Pons (tissue), 1 donor: ENCODE data around the gene ZNF71.
A peak's percentile ranks its signal among the peaks of the same experiment; 100 is the strongest.

ENCODE experiments used
- DNase-seq: peaks from one replicate; pipeline ENCODE4 v3.0.0-alpha.2; 2016; ENCODE audit warnings: low spot score

The ZNF71 gene

DNA sequence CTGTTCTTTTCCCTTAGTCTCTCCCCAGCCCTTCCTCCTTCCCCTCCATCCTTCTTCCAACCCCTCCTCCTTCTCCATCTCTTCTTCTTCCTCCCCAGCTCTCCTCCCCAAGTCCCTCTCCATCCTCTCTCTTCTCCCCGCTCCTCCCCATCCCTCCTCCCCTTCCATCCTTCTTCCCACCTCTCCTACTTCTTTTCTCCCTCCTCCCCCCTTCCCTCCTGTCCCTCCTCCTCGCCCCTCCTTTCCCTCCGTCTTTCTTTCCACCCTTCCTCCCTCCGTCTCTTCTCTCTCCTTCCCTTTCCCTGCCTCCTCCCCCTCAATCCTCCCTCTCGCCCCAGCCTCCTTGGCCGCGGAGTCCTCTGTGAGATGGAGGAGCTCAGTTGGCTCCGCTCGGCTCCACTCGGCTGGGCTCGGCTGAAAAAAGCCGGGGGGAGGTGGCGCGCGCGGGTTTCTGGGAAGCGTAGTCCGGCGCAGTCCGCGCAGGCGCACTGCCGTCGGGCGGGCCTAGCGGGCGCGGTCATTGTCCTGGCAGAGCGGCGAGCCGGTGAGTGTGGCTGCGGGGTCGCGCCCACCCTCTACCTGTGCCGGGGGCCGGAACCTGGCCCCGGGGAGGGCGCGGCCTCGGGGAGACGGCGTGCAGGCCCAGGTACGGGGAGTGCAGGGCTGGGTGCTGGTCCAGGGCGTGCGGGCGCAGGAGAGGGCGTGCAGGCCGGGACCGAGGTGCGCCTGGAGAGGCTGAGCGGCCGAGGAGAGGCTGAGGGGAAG is at the start of gene ZNF71:
Gene ZNF71, plus strand, starts transcription at position 520 of the 765 bp plus-strand sequence. CDS start 6,257 bp downstream, outside the sequence.
- peak; percentile 66 for DNase-seq

GRCh38 chr19:56547535-56547934 is 47.6 kb upstream of the ZNF71 start:
- no peak for DNase-seq

- no peak for DNase-seq
Measured at GRCh38 chr19:56554272-56554869, 40.7 kb upstream of the ZNF71 start.

DNA sequence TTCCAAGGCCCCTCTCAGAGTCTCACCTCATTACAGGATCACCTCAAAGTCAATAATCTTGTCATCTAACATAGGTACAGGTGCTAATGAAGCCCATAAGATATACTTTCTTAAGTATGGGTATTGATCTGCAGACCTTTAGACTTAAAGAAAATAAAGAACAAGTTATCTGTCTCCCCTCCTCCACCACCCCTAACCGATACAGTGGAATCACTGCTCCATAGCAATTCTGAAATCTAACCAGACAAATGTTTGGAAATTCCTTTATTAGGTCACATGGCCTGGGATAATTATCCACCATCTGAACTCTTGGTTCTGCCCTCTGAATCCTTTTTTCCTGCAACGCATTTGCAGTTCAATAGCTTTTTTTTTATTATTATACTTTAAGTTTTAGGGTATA is 32.3 kb upstream of the ZNF71 start:
- no peak for DNase-seq

DNA sequence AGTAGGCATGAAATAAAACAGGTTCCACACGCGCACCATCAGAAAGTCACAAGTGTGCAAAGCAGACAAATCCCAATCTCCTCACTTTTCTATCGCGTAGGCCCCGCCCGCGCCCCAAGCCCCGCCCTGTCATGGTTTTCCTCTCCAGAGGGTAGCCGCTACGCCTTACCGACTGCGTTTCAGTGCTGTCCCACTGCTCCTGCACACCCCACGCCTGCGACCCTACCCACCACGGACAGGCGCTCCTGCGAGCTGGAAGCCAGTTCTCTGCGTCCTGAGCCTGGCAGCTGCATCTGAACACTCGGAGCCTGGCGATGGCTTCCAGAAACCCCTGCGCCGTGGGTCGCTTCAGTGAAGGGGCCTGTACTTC is 28.2 kb upstream of the ZNF71 start:
- DNase-seq: peak; percentile 6

DNA sequence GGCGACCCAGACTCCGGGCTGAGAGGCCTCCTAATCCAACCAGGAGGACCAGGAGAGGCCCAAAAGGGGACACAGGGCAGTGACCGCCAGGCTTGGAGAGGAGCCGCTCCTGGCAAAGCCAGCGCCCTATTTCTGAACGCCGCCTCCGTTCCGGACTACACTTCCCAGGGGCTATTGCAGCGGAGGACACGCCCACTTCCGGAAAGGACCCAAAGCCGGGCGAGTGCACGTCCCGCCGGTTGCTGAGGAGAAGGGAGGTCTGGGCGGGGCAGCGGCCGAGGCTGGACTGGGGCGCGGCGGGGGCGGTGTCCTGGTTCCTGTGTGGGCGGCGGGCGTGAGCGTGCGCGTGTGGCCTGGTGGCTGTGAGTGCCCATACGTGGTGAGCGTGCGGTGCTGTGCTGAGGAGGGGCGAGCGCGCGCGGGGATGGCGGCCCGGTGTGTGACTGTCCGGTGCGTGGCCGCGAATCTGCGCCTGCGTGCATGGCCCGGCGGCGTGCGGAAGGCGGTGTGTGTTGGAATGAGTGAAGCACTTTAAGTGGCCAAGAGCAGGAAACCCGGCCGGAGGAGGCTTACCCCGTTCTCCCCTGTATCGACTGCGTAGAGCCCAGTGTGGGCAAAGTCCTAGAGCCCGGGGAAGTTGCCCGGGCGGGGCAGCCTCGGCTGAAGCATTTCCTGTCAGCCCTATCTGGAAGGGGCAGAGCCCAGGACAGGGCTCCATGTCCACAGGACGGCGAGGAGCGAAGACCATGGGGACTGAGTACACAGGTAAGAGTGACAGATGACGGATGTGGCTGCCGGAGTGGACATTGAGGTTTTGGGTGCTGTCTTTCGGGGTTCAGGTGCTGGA is 27.6 kb upstream of the ZNF71 start, which contains the start of gene ZNF470:
Gene ZNF470, plus strand, starts transcription at position 195 of the 847 bp plus-strand sequence. CDS start 2,844 bp downstream, outside the sequence.
- DNase-seq: peak; percentile 89

DNA sequence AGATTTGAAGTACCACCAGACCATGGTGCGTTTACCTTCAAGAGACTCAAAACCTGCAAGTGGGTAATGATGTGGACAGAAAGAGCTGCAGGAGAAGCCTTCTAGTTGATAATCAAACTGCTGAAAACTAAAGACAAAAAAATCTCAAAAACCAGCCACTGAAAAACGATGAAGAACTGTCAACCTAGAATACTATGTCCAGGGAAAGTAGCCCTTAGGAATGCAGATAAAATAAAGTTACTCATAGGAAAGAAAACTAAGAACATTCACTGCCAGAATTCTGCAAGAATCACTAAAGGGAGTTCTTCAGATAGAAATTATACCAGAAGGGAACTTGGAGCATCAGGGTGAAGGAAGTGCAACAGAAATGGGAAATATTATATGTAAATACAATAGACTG is 22.5 kb upstream of the ZNF71 start:
- no peak for DNase-seq

GRCh38 chr19:56573914-56574313 is 21.2 kb upstream of the ZNF71 start:
- no peak for DNase-seq

GRCh38 chr19:56577719-56578602 is 17.1 kb upstream of the ZNF71 start:
- DNase-seq: no peak

DNA sequence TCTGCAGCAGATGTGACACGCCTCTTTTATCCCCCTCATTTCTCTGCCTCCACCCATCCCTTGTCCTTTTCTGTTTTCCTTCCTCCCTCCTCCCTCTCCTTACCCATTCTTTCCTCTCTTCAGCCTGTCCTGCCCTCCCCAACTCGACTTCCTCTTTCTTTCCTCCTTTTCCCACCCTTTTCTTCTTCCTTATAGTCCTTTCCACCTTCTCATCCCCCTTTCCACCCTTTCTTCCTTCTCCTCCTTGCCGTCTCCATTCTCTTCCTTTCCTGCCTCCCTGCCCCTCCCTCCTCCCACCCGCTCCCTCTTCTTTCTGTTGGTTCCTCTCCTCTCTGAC is 688 bp upstream of the ZNF71 start:
- DNase-seq: no peak

DNA sequence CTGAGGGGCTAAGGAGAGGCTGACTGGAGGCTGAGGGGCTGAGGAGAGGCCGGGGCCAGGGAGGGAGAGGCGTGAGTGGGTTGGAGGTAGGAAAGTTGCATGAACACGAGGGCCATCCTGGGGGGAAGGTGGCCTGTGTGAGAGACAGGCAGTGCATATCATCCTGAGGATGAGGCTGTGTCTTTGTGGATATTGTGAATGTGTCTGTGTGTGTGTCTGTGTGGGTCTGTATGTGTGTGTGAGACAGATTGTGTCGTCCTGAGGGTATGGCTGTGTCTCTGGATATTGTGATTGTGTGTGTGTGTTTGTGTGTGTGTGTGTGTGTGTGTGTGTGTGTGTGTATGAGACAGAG is 422 bp downstream of the ZNF71 start:
- no peak for DNase-seq

DNA sequence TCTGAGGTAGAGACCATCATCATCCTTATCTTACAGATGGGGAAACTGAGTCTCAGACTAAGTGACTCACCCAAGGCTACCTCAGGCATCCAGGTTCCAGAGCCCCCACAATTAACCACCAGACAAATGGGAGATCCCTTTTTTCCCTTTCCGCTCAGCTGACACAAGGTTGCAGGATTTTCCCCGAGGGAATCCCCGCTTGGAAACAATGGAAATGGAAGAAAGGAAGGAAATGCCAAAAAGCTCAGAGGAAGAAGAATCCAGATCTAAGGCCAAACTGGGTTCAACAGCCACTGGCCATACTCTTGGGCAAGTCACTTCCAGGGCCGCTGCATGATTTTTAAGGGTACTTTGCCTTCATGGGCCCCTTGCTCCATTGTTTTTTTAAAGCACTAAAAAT is 1.6 kb downstream of the ZNF71 start:
- DNase-seq: no peak

GRCh38 chr19:56597696-56598095 is 2.6 kb downstream of the ZNF71 start:
- no peak for DNase-seq

- no peak for DNase-seq
Measured at GRCh38 chr19:56601375-56601774, 6.3 kb downstream of the ZNF71 start.

DNA sequence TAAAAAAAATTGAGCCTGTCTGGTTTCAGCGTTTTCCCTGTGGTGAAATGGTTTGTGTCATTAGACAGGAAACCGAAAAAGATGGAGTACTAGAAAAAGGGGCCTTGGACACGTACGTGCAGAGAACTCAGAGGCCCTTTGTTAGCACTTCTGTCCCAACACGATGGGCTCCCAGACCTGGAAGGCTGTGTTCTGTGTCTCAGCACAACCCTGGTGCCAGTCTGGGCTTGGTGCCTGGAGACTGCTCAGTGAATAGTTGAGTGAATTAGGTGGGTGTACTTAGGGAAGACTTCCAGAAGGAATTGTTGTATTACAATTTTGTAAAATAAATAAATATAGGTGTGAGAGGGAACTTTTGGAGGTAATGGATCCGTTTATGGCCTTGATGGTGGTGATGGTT is 8.7 kb downstream of the ZNF71 start:
- DNase-seq: peak; percentile 16

- no peak for DNase-seq
Measured at GRCh38 chr19:56608274-56608964, 13.3 kb downstream of the ZNF71 start.

- DNase-seq: no peak
Measured at GRCh38 chr19:56611288-56611687, 16.2 kb downstream of the ZNF71 start.

DNA sequence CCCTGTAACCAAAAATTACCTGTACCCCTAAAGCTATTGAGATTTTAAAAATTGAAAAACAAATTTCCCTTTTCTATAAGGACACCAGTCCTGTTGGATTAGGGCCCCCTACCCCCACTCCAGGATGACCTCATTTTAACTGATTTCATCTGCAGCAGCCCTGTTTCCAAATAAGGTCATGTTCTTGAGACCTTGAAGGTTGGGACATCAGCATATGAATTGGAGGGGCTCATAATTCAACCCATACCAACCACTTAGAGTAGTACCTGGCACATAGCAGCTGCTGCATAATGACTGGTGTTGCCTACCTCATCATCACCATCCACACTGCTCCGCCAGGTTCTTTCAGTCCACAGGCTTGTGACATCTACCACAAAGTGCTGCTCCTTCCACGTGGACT is 17.6 kb downstream of the ZNF71 start:
- no peak for DNase-seq

DNA sequence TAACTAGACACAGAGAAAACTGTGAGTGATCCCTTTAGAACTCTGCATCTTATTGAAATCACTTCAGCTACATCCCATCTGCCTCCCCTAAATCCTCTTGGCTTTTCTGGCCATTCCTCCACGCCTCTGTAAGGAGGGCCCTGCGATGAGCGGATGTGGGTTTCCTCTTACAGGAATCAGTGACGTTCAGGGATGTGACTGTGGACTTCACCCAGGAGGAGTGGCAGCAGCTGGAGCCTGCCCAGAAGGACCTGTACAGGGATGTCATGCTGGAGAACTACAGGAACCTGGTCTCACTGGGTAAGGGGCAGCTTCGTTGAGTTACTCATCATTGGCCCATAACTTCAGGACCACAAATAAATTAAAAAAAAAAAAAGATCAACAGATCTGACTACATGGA is 18.5 kb downstream of the ZNF71 start:
- no peak for DNase-seq

DNA sequence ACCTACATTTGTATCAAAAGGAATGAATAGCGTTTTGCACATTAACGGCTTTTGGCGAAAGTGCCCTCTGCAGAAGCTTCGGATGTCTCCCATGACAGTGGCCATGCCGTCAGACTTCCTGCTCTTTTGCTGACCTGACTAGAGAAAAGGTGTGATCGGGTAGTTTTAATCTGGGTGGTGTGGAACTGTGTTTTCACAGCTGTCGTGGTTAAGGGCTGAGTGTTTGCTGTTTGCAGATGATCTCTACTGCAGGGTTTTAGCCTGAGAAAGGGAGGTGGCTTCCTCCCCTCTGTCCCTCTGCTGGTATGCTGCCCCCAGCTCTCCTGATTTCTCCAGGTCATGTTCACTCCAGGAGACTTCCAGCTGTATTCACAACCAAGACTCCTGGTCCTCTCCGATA is 22.4 kb downstream of the ZNF71 start:
- DNase-seq: no peak

DNA sequence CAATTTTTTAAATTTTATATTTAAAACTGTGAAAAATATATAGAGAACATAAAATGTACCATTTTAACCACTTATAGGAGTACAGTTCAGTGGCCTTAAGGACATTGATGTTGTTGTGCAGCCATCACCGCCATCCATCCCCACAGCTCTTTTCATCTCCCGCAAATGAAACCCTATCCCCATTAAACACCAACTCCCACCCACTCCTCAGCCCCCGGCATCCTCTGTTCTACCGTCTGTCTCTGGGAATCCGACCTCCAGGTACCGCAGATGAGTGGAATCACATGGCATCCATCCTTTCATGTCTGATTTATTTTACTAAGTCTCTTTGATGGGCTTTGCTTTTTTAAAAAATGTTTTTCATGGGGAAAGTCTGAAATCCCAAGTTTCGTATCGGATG is 24.0 kb downstream of the ZNF71 start:
- DNase-seq: no peak
